Progenitor cell of endocrine pancreas (in vitro differentiated cells): ENCODE measurements around the gene PPP2R2C. TPM values are rescaled to one million over a fixed set of nuclear protein-coding genes. Genes with fewer than 3 reads are reported as not detected.

Experiments used
- DNase-seq: peaks from one replicate; pipeline ENCODE4 v3.0.0; 2021; ENCODE audit warnings: low spot score; ENCODE audit not compliant: unreplicated experiment
- H3K27ac Mint-ChIP-seq: 2 replicates; pipeline ENCODE4 v1.8.0; 2021; ENCODE audit warnings: mild to moderate bottlenecking, moderate library complexity, mixed read lengths
- H3K27me3 Mint-ChIP-seq: 2 replicates; pipeline ENCODE4 v1.8.0; 2021; ENCODE audit warnings: mixed read lengths
- H3K36me3 Mint-ChIP-seq: 2 replicates; pipeline ENCODE4 v1.8.0; 2022; ENCODE audit warnings: mixed read lengths; ENCODE audit not compliant: insufficient read depth
- H3K4me1 Mint-ChIP-seq: 2 replicates; pipeline ENCODE4 v1.8.0; 2021; ENCODE audit warnings: low read depth, mixed read lengths
- H3K4me3 Mint-ChIP-seq: 2 replicates; pipeline ENCODE4 v1.8.0; 2021; ENCODE audit warnings: low read depth, mild to moderate bottlenecking, moderate library complexity, mixed read lengths
- H3K9me3 Mint-ChIP-seq: 2 replicates; pipeline ENCODE4 v1.8.0; 2021; ENCODE audit warnings: low read depth, mixed read lengths
- CTCF ChIP-seq: fragments of 200-600 bp; sonication (generic); IDR thresholded peaks from one replicate; pipeline ENCODE4 v1.5.0; 2021; ENCODE audit warnings: antibody characterized with exemption, mild to moderate bottlenecking; ENCODE audit not compliant: unreplicated experiment
- total RNA-seq: library from RNA; stranded (reverse); gene quantifications from 2 replicates; pipeline ENCODE4 v1.2.1, GENCODE V29; 2021

Gene PPP2R2C
- total RNA-seq, 1 donor from 2014 or later = 0.19 TPM

GRCh38 chr4:6320663-6321062 lies 151.8 kb downstream of the PPP2R2C start:
- H3K4me3 Mint-ChIP-seq = no peak overlapping the region
- no peak for DNase-seq
- H3K9me3 Mint-ChIP-seq = peaks cover 2% of the 10 kb centered on the region
- H3K27ac Mint-ChIP-seq = no peak overlapping the region
- H3K27me3 Mint-ChIP-seq = peaks cover 16% of the 10 kb centered on the region
- no peaks in the 10 kb centered on the region for H3K36me3 Mint-ChIP-seq
- no peak for TF ChIP-seq CTCF
- no peaks in the 10 kb centered on the region for H3K4me1 Mint-ChIP-seq

GRCh38 chr4:6319530-6320150 lies 152.8 kb downstream of the PPP2R2C start:
- no peaks in the 10 kb centered on the region for H3K36me3 Mint-ChIP-seq
- H3K9me3 Mint-ChIP-seq = peaks cover 2% of the 10 kb centered on the region
- DNase-seq = no peak
- no peak for TF ChIP-seq CTCF
- H3K4me1 Mint-ChIP-seq = no peaks in the 10 kb centered on the region
- H3K4me3 Mint-ChIP-seq = no peak overlapping the region
- H3K27me3 Mint-ChIP-seq = peaks cover 15% of the 10 kb centered on the region
- no peak overlapping the region for H3K27ac Mint-ChIP-seq

GRCh38 chr4:6318206-6318605 lies 154.2 kb downstream of the PPP2R2C start:
- Mint-ChIP-seq H3K27ac (no peak overlapping the region), H3K9me3 (peaks cover 2% of the 10 kb centered on the region), H3K4me3 (no peak overlapping the region), H3K4me1 (peaks cover 2% of the 10 kb centered on the region), H3K36me3 (no peaks in the 10 kb centered on the region), H3K27me3 (peaks cover 13% of the 10 kb centered on the region)
- no peak for DNase-seq
- no peak for TF ChIP-seq CTCF

GRCh38 chr4:6316461-6317003 lies 155.9 kb downstream of the PPP2R2C start:
- no peak overlapping the region for H3K27ac Mint-ChIP-seq
- peaks cover 3% of the 10 kb centered on the region for H3K4me1 Mint-ChIP-seq
- peaks cover 2% of the 10 kb centered on the region for H3K9me3 Mint-ChIP-seq
- no peak for TF ChIP-seq CTCF
- DNase-seq = no peak
- peaks cover 13% of the 10 kb centered on the region for H3K27me3 Mint-ChIP-seq
- H3K4me3 Mint-ChIP-seq = no peak overlapping the region
- H3K36me3 Mint-ChIP-seq = no peaks in the 10 kb centered on the region

- no peak overlapping the region for H3K27ac Mint-ChIP-seq
These were observed 159.2 kb downstream of the PPP2R2C start for GRCh38 chr4:6313216-6313615.

More at GRCh38 chr4:6313216-6313615, 159.2 kb downstream of the PPP2R2C start:
- H3K4me3 Mint-ChIP-seq = no peak overlapping the region
- peaks cover 8% of the 10 kb centered on the region for H3K9me3 Mint-ChIP-seq
- DNase-seq = no peak
- H3K36me3 Mint-ChIP-seq = peaks cover 1% of the 10 kb centered on the region
- peaks cover 3% of the 10 kb centered on the region for H3K4me1 Mint-ChIP-seq
- peaks cover 20% of the 10 kb centered on the region for H3K27me3 Mint-ChIP-seq
- TF ChIP-seq CTCF = no peak
